SHP77 treated with DMSO at 0.1 percent for 48 hours (cell line): Measurements from ENCODE around the gene ZBTB8B.
"Not testable (repeated sequence)": the region's sequence is repeated elsewhere in the genome, so short reads cannot be mapped to it uniquely, and the experiment has no call there.

Source experiments
- DNase-seq: peaks from one replicate; lab custom pipeline; 2025; lab: John Stamatoyannopoulos, UW

ZBTB8B gene

GRCh38 chr1:32470431-32470830, 5.6 kb downstream of the ZBTB8B start:
- no peak for DNase-seq

GRCh38 chr1:32470991-32471694, 6.3 kb downstream of the ZBTB8B start:
- no peak for DNase-seq

GRCh38 chr1:32471695-32472362, 7.0 kb downstream of the ZBTB8B start:
- DNase-seq: no peak

GRCh38 chr1:32472966-32473365, 8.1 kb downstream of the ZBTB8B start:
- not testable (repeated sequence) for DNase-seq

GRCh38 chr1:32474954-32475353, 10.1 kb downstream of the ZBTB8B start:
- no peak for DNase-seq

GRCh38 chr1:32480003-32480402, 15.1 kb downstream of the ZBTB8B start:
- DNase-seq: no peak

- DNase-seq: no peak
These were observed 15.9 kb downstream of the ZBTB8B start for GRCh38 chr1:32480761-32481160.

GRCh38 chr1:32481788-32482187, 16.9 kb downstream of the ZBTB8B start:
- not testable (repeated sequence) for DNase-seq

- DNase-seq: no peak
These were observed 20.8 kb downstream of the ZBTB8B start for GRCh38 chr1:32485554-32486255.

- DNase-seq: no peak
These were observed 21.7 kb downstream of the ZBTB8B start for GRCh38 chr1:32486463-32487113.

GRCh38 chr1:32487182-32487581, 22.3 kb downstream of the ZBTB8B start:
- no peak for DNase-seq

GRCh38 chr1:32489774-32490454, 25.0 kb downstream of the ZBTB8B start:
- no peak for DNase-seq

GRCh38 chr1:32491386-32491785, 26.5 kb downstream of the ZBTB8B start:
- DNase-seq: no peak

- no peak for DNase-seq
These were observed 29.3 kb downstream of the ZBTB8B start for GRCh38 chr1:32494196-32494595.

GRCh38 chr1:32494711-32495337, 30.0 kb downstream of the ZBTB8B start:
- DNase-seq: no peak

GRCh38 chr1:32496127-32496526, 31.3 kb downstream of the ZBTB8B start:
- DNase-seq: no peak

- DNase-seq: no peak
These were observed 33.9 kb downstream of the ZBTB8B start for GRCh38 chr1:32498751-32499150.

- no peak for DNase-seq
These were observed 35.7 kb downstream of the ZBTB8B start for GRCh38 chr1:32500387-32501209.

GRCh38 chr1:32501865-32502264, 37.0 kb downstream of the ZBTB8B start:
- DNase-seq: no peak

- DNase-seq: no peak
These were observed 38.3 kb downstream of the ZBTB8B start for GRCh38 chr1:32503153-32503552.

GRCh38 chr1:32507021-32507420, 42.1 kb downstream of the ZBTB8B start:
- DNase-seq: no peak
